Measurements from ENCODE around the gene HOXA4. TPM values are rescaled to one million over a fixed set of nuclear protein-coding genes. Genes with fewer than 3 reads are reported as not detected.

The HOXA4 gene
- total and polyA plus RNA-seq, 2 of the 4 experiments (the other 2 are of a cell fraction) = 0.36 to 8.0 TPM

DNA sequence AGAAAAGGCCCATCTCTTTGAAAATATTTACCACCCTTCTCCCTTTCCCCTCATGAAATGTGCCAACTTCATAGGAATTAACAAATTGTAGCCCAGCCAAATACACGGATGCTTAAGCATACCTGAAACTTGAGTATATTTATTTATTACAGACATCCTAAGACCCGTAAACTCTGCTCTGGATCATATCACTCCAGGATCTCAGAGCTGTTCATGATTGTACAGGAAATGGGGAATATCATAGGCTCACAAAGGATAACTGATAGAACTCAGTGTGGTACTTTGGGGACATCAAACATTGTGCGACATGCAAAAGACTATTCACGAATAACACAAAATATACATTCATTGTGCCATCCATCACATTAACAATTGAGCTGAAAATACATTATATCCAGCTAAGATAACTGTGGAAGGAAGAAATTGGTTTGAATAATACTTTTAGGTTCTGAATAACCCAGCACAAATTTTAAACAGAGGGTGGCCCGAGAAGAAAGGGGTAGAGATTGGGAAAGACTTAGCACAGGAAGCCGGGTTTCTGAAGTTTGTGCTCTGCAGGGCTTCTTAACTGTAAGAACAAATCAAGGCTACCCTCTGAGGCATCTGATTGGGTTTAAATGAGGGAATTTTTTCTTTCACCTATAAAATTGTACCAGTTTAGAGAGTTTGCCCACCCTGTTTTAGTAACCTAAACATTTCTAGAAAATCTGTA is 37.2 kb downstream of the HOXA4 start:
- Histone ChIP-seq H3K14ac (replicated peaks; ENCODE audit: low read depth, low read length) (no peak overlapping the region), H4K8ac (ENCODE audit: low read depth in 2 of 2, low read length in 2 of 2) (no peak overlapping the region), H3K56ac (ENCODE audit: extremely low read depth, insufficient read depth, low read length) (no peak overlapping the region), H2BK15ac (ENCODE audit: low read depth, low read length) (no peak overlapping the region), H3K27me3 (ENCODE audit: control insufficient read depth, insufficient read depth, low read length) (peaks cover 4% of the 10 kb centered on the region; the same call in 1 of the 2 replicates), H2BK5ac (ENCODE audit: low read depth, low read length, poor library complexity, severe bottlenecking) (no peak overlapping the region), H3K9ac (ENCODE audit: low read depth, low read length) (no peak overlapping the region), H2BK120ac (ENCODE audit: low read depth, low read length) (no peak overlapping the region), H3K4me2 (ENCODE audit: low read depth, low read length) (no peak overlapping the region), H2BK20ac (ENCODE audit: low read depth, low read length) (no peak overlapping the region), H3K9me3 (ENCODE audit: control insufficient read depth, insufficient read depth, low read length) (no peaks in the 10 kb centered on the region), H2AK9ac (replicated peaks; ENCODE audit: low read depth, low read length, poor library complexity) (no peak overlapping the region), H3K4me3 (ENCODE audit: insufficient read depth, low read depth, low read length) (no peak overlapping the region), H3K36me3 (ENCODE audit: control insufficient read depth, insufficient read depth, low read length) (peaks cover 1% of the 10 kb centered on the region; the same call in 1 of the 2 replicates), H2AFZ (replicated peaks; ENCODE audit: low read length, poor library complexity) (no peak overlapping the region), H3K23ac (ENCODE audit: low read depth, low read length) (no peak overlapping the region), H3K18ac (ENCODE audit: low read depth, low read length) (no peak overlapping the region), H3K4me1 (ENCODE audit: control insufficient read depth, insufficient read depth, low read length) (no peaks in the 10 kb centered on the region), H4K5ac (ENCODE audit: low read depth, low read length) (no peak overlapping the region), H2AK5ac (ENCODE audit: low read depth, low read length) (no peak overlapping the region), H3K4ac (ENCODE audit: low read depth, low read length) (no peak overlapping the region), H3K27ac (ENCODE audit: insufficient read depth, low read length) (no peak overlapping the region), H3K9me1 (ENCODE audit: insufficient read depth, low read length) (no peaks in the 10 kb centered on the region), H3K79me1 (ENCODE audit: low read depth in 1 of 2, low read length in 2 of 2) (peaks cover 10 to 16% of the 10 kb centered on the region in 2 experiments; a peak in 3 of 4 replicates), H4K91ac (ENCODE audit: insufficient read depth, low read depth, low read length) (no peak overlapping the region), H4K20me1 (ENCODE audit: insufficient read depth, low read length) (peaks cover 9% of the 10 kb centered on the region)
- no CpG with 5 or more reads among the region's 6 CpGs for WGBS, 2 experiments (ENCODE audit: extremely low coverage in 2 of 2, insufficient read length in 1 of 2)
- POLR2A ChIA-PET (ENCODE audit: unreplicated experiment) = no interaction called here
- CTCF ChIA-PET = interaction anchor here (0.7 to 0.8 kb wide), 2 partner anchors 240 to 398 kb away, joined by 3 read pairs; no protein-coding TSS in a partner anchor
- dilution Hi-C loops (cut with HindIII; ENCODE audit: low sequenced_read_pairs, unreplicated experiment) (no loop called here), in situ Hi-C loops (cut with MboI; ENCODE audit: low sequenced_read_pairs) (no loop called here), intact Hi-C loops (cut with micrococcal nuclease) (no loop called here)
- BruUV-seq (replicated peaks) = no TSS peak
- TF ChIP-seq SMC3 (IDR thresholded peaks at IDR 0.05; ENCODE audit: low read depth, low read length) (no peak), RAD21 (IDR thresholded peaks at IDR 0.05; ENCODE audit: low read length) (no peak)
- DNase-seq (no peak), ATAC-seq (ENCODE audit: low read depth) (no peak)

Measured in IMR-90 (cell line).